IPS-NIHi11 (cell line): ENCODE results near the gene SUN3.
"Not testable (repeated sequence)": the region's sequence is repeated elsewhere in the genome, so short reads cannot be mapped to it uniquely, and the experiment has no call there.

Experiments
- DNase-seq: peaks from one replicate; pipeline ENCODE4 v3.0.0; 2012; ENCODE audit warnings: mixed read lengths, low spot score

The SUN3 gene

GRCh38 chr7:48031111-48031510 is 2.2 kb upstream of the SUN3 start:
- no peak for DNase-seq

GRCh38 chr7:48025624-48026023 is 3.3 kb downstream of the SUN3 start:
- no peak for DNase-seq

- no peak for DNase-seq
Measured at GRCh38 chr7:48017674-48018073, 11.2 kb downstream of the SUN3 start.

- DNase-seq = no peak
Measured at GRCh38 chr7:48016641-48017040, 12.3 kb downstream of the SUN3 start.

GRCh38 chr7:48011951-48012350 is 17.0 kb downstream of the SUN3 start:
- DNase-seq = no peak

GRCh38 chr7:48011323-48011722 is 17.6 kb downstream of the SUN3 start:
- no peak for DNase-seq

- DNase-seq = no peak
Measured at GRCh38 chr7:48009954-48010353, 19.0 kb downstream of the SUN3 start.

- no peak for DNase-seq
Measured at GRCh38 chr7:48009257-48009656, 19.6 kb downstream of the SUN3 start.

- no peak for DNase-seq
Measured at GRCh38 chr7:48006866-48007265, 22.0 kb downstream of the SUN3 start.

- no peak for DNase-seq
Measured at GRCh38 chr7:48004638-48005037, 24.3 kb downstream of the SUN3 start.

GRCh38 chr7:48004032-48004431 is 24.9 kb downstream of the SUN3 start:
- no peak for DNase-seq

- DNase-seq = not testable (repeated sequence)
Measured at GRCh38 chr7:48000164-48000563, 28.7 kb downstream of the SUN3 start.

- no peak for DNase-seq
Measured at GRCh38 chr7:47999413-47999812, 29.5 kb downstream of the SUN3 start.

- no peak for DNase-seq
Measured at GRCh38 chr7:47992446-47992845, 36.5 kb downstream of the SUN3 start.

- DNase-seq = peak; percentile 79
Measured at GRCh38 chr7:47991741-47992311, 37.1 kb downstream of the SUN3 start.

- DNase-seq = no peak
Measured at GRCh38 chr7:47991270-47991669, 37.6 kb downstream of the SUN3 start.

- DNase-seq = no peak
Measured at GRCh38 chr7:47990592-47990991, 38.3 kb downstream of the SUN3 start.

GRCh38 chr7:47989607-47990400 is 39.1 kb downstream of the SUN3 start:
- not testable (repeated sequence) for DNase-seq

- peak; percentile 23 for DNase-seq
Measured at GRCh38 chr7:47988496-47989386, 40.2 kb downstream of the SUN3 start.

- no peak for DNase-seq
Measured at GRCh38 chr7:47982610-47983009, 46.3 kb downstream of the SUN3 start.

- DNase-seq = not testable (repeated sequence)
Measured at GRCh38 chr7:47980648-47981047, 48.3 kb downstream of the SUN3 start.

GRCh38 chr7:47979832-47980181 is 49.1 kb downstream of the SUN3 start:
- DNase-seq = no peak
